Neural cell (in vitro differentiated cells): ENCODE results near the gene NDUFS3. TPM values are rescaled to one million over a fixed set of nuclear protein-coding genes. Genes with fewer than 3 reads are reported as not detected.

Experiments used
- H2AFZ ChIP-seq: fragments of 200-600, 300-800 bp; sonication (generic), shearing (Covaris generic); 2 replicates; pipeline ENCODE4 v1.6.0; 2014; ENCODE audit warnings: low read depth, mild to moderate bottlenecking, antibody characterized with exemption, low read length, moderate library complexity
- H3F3A ChIP-seq: fragments of 200-600 bp; shearing (Covaris generic); 2 replicates; pipeline ENCODE4 v1.6.1; 2016; ENCODE audit warnings: mild to moderate bottlenecking, moderate library complexity, mixed read lengths, antibody characterized with exemption, low read length; ENCODE audit not compliant: insufficient read depth, poor library complexity, severe bottlenecking
- H3K27ac ChIP-seq: fragments of 200-600, 300-800 bp; sonication (generic), shearing (Covaris generic); 2 replicates; pipeline ENCODE4 v1.5.1; 2014; ENCODE audit warnings: mild to moderate bottlenecking, low read length, moderate library complexity
- H3K27me3 ChIP-seq: fragments of 300-800, 200-600 bp; sonication (generic), shearing (Covaris generic); 2 replicates; pipeline ENCODE4 v1.6.0; 2014; ENCODE audit warnings: mild to moderate bottlenecking, low read depth, low read length, moderate library complexity; ENCODE audit not compliant: insufficient read depth
- H3K36me3 ChIP-seq: fragments of 300-800, 200-600 bp; sonication (generic), shearing (Covaris generic); 2 replicates; pipeline ENCODE4 v1.5.1; 2014; ENCODE audit warnings: mild to moderate bottlenecking, antibody characterized with exemption, low read length, moderate library complexity; ENCODE audit not compliant: insufficient read depth
- H3K4me2 ChIP-seq: fragments of 300-800, 200-600 bp; sonication (generic), shearing (Covaris generic); 2 replicates; pipeline ENCODE4 v1.6.0; 2014; ENCODE audit warnings: mild to moderate bottlenecking, low read length
- H3K4me3 ChIP-seq: fragments of 300-800, 200-600 bp; sonication (generic), shearing (Covaris generic); 2 replicates; pipeline ENCODE4 v1.5.1; 2014; ENCODE audit warnings: mild to moderate bottlenecking, low read length, moderate library complexity
- H3K79me2 ChIP-seq: fragments of 200-600 bp; shearing (Covaris generic); replicated peaks from 2 replicates; pipeline ENCODE4 v1.6.0; 2014; ENCODE audit warnings: mild to moderate bottlenecking, low read length, moderate library complexity; ENCODE audit not compliant: insufficient read depth
- H3K9ac ChIP-seq: fragments of 300-800, 200-600 bp; sonication (generic), shearing (Covaris generic); 2 replicates; pipeline ENCODE4 v1.6.1; 2016; ENCODE audit warnings: mild to moderate bottlenecking, low read length, mixed read lengths
- H3K9me2 ChIP-seq: fragments of 200-600 bp; shearing (Covaris generic); 2 replicates; pipeline ENCODE4 v1.6.1; 2016; ENCODE audit warnings: mild to moderate bottlenecking, low read length, mixed read lengths; ENCODE audit not compliant: insufficient read depth
- H3K9me3 ChIP-seq: fragments of 200-600, 300-800 bp; sonication (generic), shearing (Covaris generic); 2 replicates; pipeline ENCODE4 v1.6.1; 2016; ENCODE audit warnings: mild to moderate bottlenecking, mixed run types, low read length, moderate library complexity, mixed read lengths
- H4K20me1 ChIP-seq: fragments of 200-600 bp; shearing (Covaris generic); 2 replicates; pipeline ENCODE4 v1.6.1; 2016; ENCODE audit warnings: mild to moderate bottlenecking, mixed run types; ENCODE audit not compliant: insufficient read depth
- CTCF ChIP-seq: fragments of 450-650 bp; IDR thresholded peaks from 2 replicates; pipeline ENCODE4 v1.5.1; 2014; ENCODE audit warnings: antibody characterized with exemption, mild to moderate bottlenecking, moderate library complexity; ENCODE audit not compliant: poor library complexity, severe bottlenecking
- EP300 ChIP-seq: fragments of 450-650 bp; conservative IDR thresholded peaks from 2 replicates; pipeline ENCODE4 v1.6.1; 2014; ENCODE audit warnings: antibody characterized with exemption, mild to moderate bottlenecking, moderate library complexity; ENCODE audit not compliant: poor library complexity, severe bottlenecking
- EZH2 ChIP-seq: fragments of 200-600, 300-800 bp; shearing (Covaris generic), sonication (generic); IDR thresholded peaks from 2 replicates; pipeline ENCODE4 v1.6.1; 2014; ENCODE audit warnings: antibody characterized with exemption, low read length, borderline replicate concordance, mild to moderate bottlenecking; ENCODE audit not compliant: insufficient read depth, poor library complexity, severe bottlenecking
- MXI1 ChIP-seq: fragments of 450-650 bp; conservative IDR thresholded peaks from 2 replicates; pipeline ENCODE4 v1.6.1; 2014; ENCODE audit warnings: antibody characterized with exemption, mild to moderate bottlenecking; ENCODE audit not compliant: poor library complexity, severe bottlenecking
- POLR2AphosphoS5 ChIP-seq: IDR thresholded peaks from 2 replicates; pipeline ENCODE4 v1.6.1; 2012
- RAD21 ChIP-seq: fragments of 450-650 bp; conservative IDR thresholded peaks from 2 replicates; pipeline ENCODE4 v1.6.1; 2014; ENCODE audit warnings: antibody characterized with exemption, mild to moderate bottlenecking, moderate library complexity
- REST ChIP-seq: IDR thresholded peaks from 2 replicates; pipeline ENCODE4 v1.6.1; 2012; ENCODE audit warnings: borderline replicate concordance
- SMC3 ChIP-seq: fragments of 450-650 bp; conservative IDR thresholded peaks from 2 replicates; pipeline ENCODE4 v1.6.1; 2014; ENCODE audit warnings: antibody characterized with exemption, mild to moderate bottlenecking, moderate library complexity; ENCODE audit not compliant: poor library complexity
- TAF1 ChIP-seq: IDR thresholded peaks from 2 replicates; pipeline ENCODE4 v1.6.1; 2012; ENCODE audit warnings: low read depth
- polyA plus RNA-seq: library from polyadenylated mRNA; depleted of rRNA; stranded (reverse); fragments of >200 nt; gene quantifications from 2 replicates; pipeline ENCODE4 v1.2.3, GENCODE V29; 2014

NDUFS3 gene
- polyA plus RNA-seq, 1 donor from 2014 or later: 186 TPM

GRCh38 chr11:47533690-47534151 lies 45.2 kb upstream of the NDUFS3 start:
- Histone ChIP-seq H3F3A (peaks cover 3% of the 10 kb centered on the region), H4K20me1 (peaks cover 3% of the 10 kb centered on the region), H3K9me2 (no peaks in the 10 kb centered on the region), H3K27ac (peak overlapping the region; percentile 88), H3K9ac (peak overlapping the region; percentile 48), H3K79me2 (peaks cover 72% of the 10 kb centered on the region), H3K4me2 (no peak overlapping the region), H3K36me3 (no peaks in the 10 kb centered on the region), H3K27me3 (no peaks in the 10 kb centered on the region), H3K9me3 (no peaks in the 10 kb centered on the region), H3K4me3 (no peak overlapping the region), H2AFZ (no peak overlapping the region)
- TF ChIP-seq EZH2 (no peak), REST (no peak), EP300 (no peak), CTCF (no peak), SMC3 (no peak), POLR2AphosphoS5 (no peak), MXI1 (no peak), TAF1 (no peak), RAD21 (no peak)

GRCh38 chr11:47534704-47535251 lies 44.1 kb upstream of the NDUFS3 start:
- H3K36me3 ChIP-seq: no peaks in the 10 kb centered on the region
- no peak for TF ChIP-seq POLR2AphosphoS5
- no peak for TF ChIP-seq TAF1
- TF ChIP-seq SMC3: no peak
- TF ChIP-seq RAD21: no peak
- no peak for TF ChIP-seq REST
- TF ChIP-seq EZH2: no peak
- TF ChIP-seq CTCF: no peak
- no peak for TF ChIP-seq EP300
- no peak for TF ChIP-seq MXI1
- peaks cover 3% of the 10 kb centered on the region for H4K20me1 ChIP-seq

More at GRCh38 chr11:47534704-47535251, 44.1 kb upstream of the NDUFS3 start:
- Histone ChIP-seq H3K4me2 (no peak overlapping the region), H2AFZ (no peak overlapping the region), H3K9me2 (no peaks in the 10 kb centered on the region), H3K4me3 (no peak overlapping the region), H3K27me3 (no peaks in the 10 kb centered on the region), H3F3A (peaks cover 7% of the 10 kb centered on the region), H3K27ac (no peak overlapping the region), H3K9ac (no peak overlapping the region), H3K79me2 (peaks cover 72% of the 10 kb centered on the region), H3K9me3 (no peaks in the 10 kb centered on the region)
